Measurements from ENCODE around the gene RNF130. TPM values are rescaled to one million over a fixed set of nuclear protein-coding genes. Genes with fewer than 3 reads are reported as not detected.

RNF130 gene
- total and polyA plus RNA-seq, 2 of the 13 experiments (the other 11 are each of a cell fraction or from before 2014, with no cell fraction given) = 28.2 to 28.3 TPM

DNA sequence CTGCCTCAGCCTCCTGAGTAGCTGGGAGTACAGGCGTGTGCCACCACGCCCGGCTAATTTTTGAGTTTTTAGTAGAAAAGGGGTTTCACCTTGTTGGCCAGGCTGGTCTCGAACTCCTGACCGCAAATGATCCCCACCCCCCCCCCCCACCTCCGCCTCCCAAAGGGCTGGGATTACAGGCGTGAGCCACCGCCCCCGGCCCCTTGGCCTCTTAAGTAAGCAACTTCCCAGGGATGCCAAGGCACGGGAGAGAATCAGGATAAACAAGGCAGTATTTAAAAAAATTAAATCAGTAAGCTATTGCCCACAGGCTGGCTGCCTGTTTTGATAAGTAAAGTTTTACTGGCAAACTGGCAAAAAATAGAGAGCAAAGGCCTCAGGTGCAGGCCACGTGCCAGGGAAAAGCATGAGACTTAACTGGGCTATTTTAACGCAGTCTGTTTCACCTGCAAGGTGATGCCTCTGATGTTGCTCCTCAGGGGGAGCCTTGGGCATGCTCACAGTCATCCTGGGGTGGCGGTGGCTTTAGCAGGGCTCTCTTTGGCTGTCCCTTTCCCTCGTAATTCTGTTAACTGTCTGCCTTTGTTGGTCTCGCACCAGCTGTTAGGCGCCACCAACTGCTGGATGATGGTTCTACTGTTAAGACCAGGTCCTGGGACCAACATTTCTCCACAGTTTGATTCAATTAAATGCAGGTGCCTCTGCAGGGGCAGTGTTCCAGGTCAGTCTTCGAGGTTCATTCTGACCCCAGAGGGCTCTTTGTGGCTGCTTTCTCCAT lies 19.4 kb upstream of the RNF130 start (continued):
- TF ChIP-seq, protein P1, sequence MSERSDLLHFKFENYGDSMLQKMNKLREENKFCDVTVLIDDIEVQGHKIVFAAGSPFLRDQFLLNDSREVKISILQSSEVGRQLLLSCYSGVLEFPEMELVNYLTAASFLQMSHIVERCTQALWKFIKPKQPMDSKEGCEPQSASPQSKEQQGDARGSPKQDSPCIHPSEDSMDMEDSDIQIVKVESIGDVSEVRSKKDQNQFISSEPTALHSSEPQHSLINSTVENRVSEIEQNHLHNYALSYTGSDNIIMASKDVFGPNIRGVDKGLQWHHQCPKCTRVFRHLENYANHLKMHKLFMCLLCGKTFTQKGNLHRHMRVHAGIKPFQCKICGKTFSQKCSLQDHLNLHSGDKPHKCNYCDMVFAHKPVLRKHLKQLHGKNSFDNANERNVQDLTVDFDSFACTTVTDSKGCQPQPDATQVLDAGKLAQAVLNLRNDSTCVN (CRISPR knock-in tag; IDR thresholded peaks at IDR 0.05; ENCODE audit: borderline replicate concordance) = no peak
- no peak for TF ChIP-seq TRIM22 (IDR thresholded peaks at IDR 0.05)
- TF ChIP-seq ZNF788 (CRISPR knock-in tag; IDR thresholded peaks at IDR 0.05; ENCODE audit: borderline replicate concordance) = no peak
- TF ChIP-seq, protein P2, sequence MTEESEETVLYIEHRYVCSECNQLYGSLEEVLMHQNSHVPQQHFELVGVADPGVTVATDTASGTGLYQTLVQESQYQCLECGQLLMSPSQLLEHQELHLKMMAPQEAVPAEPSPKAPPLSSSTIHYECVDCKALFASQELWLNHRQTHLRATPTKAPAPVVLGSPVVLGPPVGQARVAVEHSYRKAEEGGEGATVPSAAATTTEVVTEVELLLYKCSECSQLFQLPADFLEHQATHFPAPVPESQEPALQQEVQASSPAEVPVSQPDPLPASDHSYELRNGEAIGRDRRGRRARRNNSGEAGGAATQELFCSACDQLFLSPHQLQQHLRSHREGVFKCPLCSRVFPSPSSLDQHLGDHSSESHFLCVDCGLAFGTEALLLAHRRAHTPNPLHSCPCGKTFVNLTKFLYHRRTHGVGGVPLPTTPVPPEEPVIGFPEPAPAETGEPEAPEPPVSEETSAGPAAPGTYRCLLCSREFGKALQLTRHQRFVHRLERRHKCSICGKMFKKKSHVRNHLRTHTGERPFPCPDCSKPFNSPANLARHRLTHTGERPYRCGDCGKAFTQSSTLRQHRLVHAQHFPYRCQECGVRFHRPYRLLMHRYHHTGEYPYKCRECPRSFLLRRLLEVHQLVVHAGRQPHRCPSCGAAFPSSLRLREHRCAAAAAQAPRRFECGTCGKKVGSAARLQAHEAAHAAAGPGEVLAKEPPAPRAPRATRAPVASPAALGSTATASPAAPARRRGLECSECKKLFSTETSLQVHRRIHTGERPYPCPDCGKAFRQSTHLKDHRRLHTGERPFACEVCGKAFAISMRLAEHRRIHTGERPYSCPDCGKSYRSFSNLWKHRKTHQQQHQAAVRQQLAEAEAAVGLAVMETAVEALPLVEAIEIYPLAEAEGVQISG (CRISPR knock-in tag; IDR thresholded peaks at IDR 0.05) = 0 out of 2 replicates have a peak, but pooled peaks have one; percentile 23
- no peak for TF ChIP-seq RBAK (CRISPR knock-in tag; IDR thresholded peaks at IDR 0.05)
- TF ChIP-seq FOXO4 (CRISPR knock-in tag; conservative IDR thresholded peaks at IDR 0.05) = no peak
- no peak for TF ChIP-seq MXD4 (CRISPR knock-in tag; IDR thresholded peaks at IDR 0.05)
- no peak for TF ChIP-seq ZNF44 (CRISPR knock-in tag; IDR thresholded peaks at IDR 0.05)
- TF ChIP-seq PITX1 (CRISPR knock-in tag; IDR thresholded peaks at IDR 0.05) = 0 out of 2 replicates have a peak, but pooled peaks have one; percentile 25
- TF ChIP-seq POLR2AphosphoS5 (IDR thresholded peaks at IDR 0.05; ENCODE audit: low read depth, low read length) = no peak
- no peak for TF ChIP-seq FOSL1 (CRISPR knock-in tag; IDR thresholded peaks at IDR 0.05; ENCODE audit: borderline replicate concordance)
- TF ChIP-seq MED1 (CRISPR knock-in tag; IDR thresholded peaks at IDR 0.05) = 0 out of 2 replicates have a peak, but pooled peaks have one; percentile 17
- TF ChIP-seq YY1 (IDR thresholded peaks at IDR 0.05; ENCODE audit: insufficient read depth, insufficient replicate concordance, low read depth, low read length) = no peak
- TF ChIP-seq ZFP36L2 (CRISPR knock-in tag; IDR thresholded peaks at IDR 0.05) = no peak
- no peak for TF ChIP-seq ZSCAN21 (CRISPR knock-in tag; IDR thresholded peaks at IDR 0.05; ENCODE audit: borderline replicate concordance)
- TF ChIP-seq USF2 (IDR thresholded peaks at IDR 0.05; ENCODE audit: low read depth, low read length) = no peak
- no peak for TF ChIP-seq USF2 (CRISPR knock-in tag; IDR thresholded peaks at IDR 0.05; ENCODE audit: borderline replicate concordance)
- no peak for TF ChIP-seq KDM6A (CRISPR knock-in tag; IDR thresholded peaks at IDR 0.05; ENCODE audit: low read depth)
- no peak for TF ChIP-seq ZNF143 (CRISPR knock-in tag; IDR thresholded peaks at IDR 0.05)
